ENCODE measurements around the gene DEPDC7. TPM values are rescaled to one million over a fixed set of nuclear protein-coding genes. Genes with fewer than 3 reads are reported as not detected.
"Not testable (repeated sequence)": the region's sequence is repeated elsewhere in the genome, so short reads cannot be mapped to it uniquely, and the experiment has no call there.

DEPDC7 gene
- total RNA-seq (2014; rRNA removed; shearing (Covaris generic)): 1.3 and 2.2 TPM in 2 replicates
- 0.92 and 3.5 TPM in 2 replicates for polyA plus RNA-seq (2014; cell fraction: nucleus; rRNA removed)

DNA sequence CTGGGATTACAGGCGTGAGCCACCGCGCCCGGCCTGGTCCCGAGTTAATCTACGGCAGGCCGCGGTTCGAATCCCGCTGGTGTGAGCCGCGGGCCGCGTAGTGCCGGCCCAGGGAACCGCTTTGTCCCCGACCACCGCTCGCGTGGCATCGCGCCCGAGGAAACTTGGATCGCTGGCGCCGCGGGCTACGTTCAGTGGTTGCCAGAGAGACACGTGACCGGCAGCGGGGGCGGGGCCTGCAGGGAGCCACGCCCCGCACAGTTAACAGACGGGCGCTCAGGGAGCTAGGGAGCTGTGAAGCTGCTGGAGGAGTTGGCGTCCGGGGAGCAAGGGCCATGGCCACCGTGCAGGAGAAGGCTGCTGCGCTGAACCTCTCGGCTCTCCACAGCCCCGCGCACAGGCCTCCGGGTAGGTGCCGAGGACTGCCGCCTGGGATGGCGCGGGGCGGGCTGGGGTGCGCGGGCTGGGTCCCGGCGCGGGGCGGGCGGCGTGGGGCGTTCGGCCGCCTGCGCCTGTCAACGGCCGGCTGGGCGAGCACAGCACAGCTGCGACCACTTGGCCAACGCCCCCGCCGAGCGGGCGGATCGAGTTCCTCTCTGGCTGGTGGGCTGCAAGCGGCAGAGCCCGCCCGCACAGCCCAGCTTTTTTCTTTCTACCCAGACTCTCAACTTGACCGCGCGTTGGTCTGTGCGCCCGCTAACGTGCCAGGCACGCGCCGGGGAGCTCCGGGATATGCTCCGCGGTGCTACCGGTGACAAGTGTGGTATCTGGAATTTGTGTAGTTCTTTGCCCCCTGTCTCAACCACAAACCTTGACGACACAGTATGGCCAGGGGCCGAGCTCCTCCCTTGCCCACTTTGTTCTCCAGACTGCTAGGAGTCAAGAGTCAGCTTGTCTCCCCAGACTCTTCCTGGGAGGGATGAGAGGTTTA, at the start of gene DEPDC7:
Gene DEPDC7, plus strand, starts transcription at position 258 of the 931 bp plus-strand sequence. Its CDS starts 78 bp downstream, at position 336.
- DNase-seq (ENCODE audit: extremely low read depth, low read depth): peak; percentile 42

DNA sequence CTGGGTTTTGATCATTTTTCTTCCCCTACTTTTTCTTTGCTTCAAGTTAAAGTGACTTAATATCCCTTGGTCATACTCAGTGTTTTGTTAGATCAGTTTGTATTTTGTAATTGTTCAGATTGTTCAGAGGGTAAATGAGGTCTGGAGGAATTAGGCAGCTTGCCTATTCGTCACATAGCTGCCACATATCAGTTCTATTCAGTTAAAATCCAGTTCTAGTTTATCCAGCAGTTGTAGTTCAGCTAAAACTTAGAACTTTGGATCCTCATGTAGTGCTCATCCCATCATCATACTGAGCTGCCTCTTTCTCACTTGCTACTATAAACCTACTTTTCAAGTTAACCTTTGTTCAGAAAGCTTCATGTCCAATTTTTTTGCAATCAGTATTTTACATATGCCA, 47.1 kb upstream of the DEPDC7 start:
- no peak for DNase-seq (ENCODE audit: extremely low read depth, low read depth)

DNA sequence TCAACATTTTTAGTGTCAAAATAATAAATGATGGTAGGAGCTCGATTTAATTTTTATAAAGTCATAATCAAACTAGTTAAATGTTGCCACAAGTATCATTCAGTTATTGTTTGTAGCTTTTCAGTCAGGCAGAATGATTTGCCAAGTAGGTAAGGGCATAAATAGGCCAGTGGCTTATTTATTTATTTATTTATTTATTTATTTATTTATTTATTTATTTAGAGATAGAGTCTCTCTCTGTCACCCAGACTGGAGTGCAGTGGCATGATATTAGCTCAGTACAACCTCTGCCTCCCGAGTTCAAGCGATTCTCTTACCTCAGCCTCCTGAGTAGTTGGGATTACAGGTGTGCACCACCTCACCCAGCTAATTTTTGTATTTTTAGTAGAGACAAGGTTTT, 43.4 kb upstream of the DEPDC7 start:
- DNase-seq (ENCODE audit: extremely low read depth, low read depth): not testable (repeated sequence)

DNA sequence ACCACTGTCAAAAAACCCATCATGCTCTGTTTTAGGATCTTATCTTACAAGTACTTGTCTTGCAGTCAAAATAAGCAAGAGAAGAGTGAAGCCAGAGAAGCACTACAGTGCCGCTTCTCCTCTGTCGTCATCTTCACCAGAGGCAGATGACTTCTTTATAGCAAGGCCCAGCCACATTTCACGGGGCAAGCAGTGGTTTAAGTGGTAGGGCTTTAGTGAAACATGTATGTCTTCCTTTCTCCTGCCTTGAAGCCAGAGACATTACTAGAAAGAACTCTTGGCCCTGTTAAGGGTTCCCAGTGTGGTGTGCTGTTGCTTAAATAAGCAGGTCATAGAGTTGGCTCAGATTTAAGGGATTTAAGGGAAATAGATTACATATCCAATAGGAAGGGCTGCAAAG, 42.9 kb upstream of the DEPDC7 start:
- DNase-seq (ENCODE audit: extremely low read depth, low read depth): no peak

DNA sequence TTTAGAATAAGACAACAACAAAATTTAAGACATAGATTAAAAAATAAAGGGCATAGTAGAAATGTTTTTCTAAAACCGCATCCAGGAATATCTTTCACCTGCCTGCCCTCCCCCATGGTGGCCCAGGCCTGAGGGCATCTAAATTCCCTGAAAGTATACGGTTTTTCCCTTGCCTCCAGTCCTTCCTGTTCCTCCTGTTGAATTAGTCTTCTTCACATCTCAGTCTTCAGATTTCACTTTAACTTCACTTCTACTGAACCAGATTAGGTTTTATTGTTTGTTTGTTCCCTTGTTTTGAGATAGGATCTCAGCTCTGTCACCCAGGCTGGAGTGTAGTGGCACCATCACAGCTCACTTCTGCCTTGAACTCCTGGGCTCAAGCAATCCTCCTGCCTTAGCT, 33.1 kb upstream of the DEPDC7 start:
- DNase-seq (ENCODE audit: extremely low read depth, low read depth): no peak

DNA sequence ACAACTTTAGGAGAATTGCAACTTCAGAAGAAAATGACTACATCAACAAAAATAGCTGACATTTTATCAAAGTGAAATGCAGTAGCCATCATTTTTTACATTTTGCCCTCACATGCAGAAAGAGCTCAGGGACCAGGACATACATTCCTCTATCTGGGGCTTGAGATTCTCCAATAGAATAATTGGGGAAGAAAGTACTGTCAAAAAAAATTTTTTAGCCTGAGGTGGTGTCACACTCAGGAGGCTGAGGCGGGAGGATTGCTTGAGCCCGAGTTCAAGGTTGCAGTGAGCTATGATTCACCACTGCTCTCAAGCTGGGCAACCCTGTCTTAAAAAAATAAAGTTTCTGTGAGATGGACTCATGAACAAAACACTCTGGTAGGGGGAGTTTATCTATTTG, 32.2 kb upstream of the DEPDC7 start:
- no peak for DNase-seq (ENCODE audit: extremely low read depth, low read depth)

DNA sequence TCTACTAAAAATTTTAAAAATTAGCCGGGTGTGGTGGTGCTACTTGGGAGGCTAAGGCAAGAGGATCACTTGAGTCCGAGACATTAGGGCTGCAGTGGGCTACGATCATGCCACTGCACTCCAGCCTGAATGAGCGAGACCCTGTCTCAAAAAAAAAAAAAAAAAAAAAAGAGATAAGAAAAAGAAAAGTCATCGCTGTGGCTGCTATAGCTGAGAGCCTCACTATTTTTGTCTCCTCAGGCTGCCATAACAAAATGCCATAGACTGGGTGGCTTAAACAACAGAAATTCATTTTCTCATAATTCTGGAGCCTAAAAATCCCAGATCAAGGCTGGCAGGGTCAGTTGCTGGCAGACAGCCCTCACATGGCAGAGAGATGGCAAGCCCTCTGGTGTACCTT, 30.1 kb upstream of the DEPDC7 start:
- DNase-seq (ENCODE audit: extremely low read depth, low read depth): no peak

DNA sequence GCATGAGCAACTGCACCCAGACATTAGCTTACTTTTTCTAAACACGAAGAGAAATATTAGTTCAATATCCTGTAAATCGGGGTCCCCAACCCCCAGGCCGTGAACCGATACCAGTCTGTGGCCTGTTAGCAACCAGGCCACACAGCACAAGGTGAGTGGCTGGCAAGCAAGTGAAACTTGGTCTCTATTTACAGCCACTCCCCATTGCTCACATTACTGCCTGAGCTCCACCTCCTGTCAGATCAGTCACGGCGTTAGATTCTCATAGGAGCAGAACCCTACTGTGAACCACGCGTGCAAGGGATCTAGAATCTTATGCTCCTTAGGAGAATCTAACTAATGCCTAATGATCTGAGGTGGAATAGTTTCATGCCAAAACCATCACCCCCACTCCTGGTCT, 27.8 kb upstream of the DEPDC7 start:
- no peak for DNase-seq (ENCODE audit: extremely low read depth, low read depth)

DNA sequence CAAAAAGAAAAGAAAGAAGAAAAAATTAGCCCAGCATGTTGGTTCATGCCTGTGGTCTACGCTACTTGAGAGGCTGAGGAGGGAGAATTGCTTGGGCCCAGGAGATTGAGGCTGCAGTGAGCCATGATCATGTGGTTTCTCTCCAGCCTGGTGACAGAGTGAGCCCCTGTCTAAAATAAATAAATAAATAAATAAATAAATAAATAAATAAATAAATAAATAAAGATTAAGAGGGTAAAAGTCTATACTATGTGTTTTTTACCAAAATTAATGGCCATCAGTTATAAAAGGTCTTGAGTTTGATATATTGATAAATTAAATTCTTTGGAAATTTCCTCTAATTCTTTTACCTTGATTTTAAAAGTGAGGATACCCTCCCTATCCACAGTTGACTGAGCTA, 25.2 kb upstream of the DEPDC7 start:
- DNase-seq (ENCODE audit: extremely low read depth, low read depth): no peak

DNA sequence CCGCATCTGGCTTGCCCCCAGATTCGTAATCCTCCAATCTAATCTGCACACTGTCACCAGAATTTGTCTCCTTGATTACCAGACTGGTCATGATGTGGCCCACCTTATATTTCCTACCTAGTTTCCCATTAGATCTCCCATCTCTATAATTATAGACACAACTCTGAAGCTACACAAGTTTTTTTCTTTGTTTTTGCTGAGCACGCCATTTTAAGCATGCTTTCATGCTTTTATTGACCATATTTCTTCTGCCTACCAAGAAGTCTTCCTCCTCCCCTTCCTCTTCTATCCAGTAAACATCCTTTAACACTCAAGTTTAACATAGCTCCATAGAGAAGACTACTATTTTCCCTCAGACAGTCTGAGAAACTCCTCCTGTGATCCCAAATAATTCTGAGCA, 24.3 kb upstream of the DEPDC7 start:
- no peak for DNase-seq (ENCODE audit: extremely low read depth, low read depth)

DNA sequence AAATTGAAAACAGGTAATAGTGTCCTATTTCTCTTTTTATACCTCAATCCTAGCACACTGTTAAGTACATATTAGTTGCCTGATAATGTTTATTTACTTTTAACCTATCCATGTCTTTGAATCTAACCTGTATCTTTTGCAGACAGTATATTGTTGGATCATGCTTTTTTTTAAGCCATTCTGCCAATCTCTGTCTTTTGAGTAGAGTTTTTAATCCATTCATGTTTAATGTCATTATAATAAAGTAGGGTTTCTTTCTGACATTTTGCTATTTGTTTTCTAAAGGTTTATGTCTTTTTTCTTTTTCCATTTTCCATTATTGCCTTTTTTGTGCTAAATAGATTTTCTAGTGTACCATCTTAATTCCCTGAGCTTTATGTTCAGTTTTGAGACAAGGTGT, 23.8 kb upstream of the DEPDC7 start:
- DNase-seq (ENCODE audit: extremely low read depth, low read depth): no peak

DNA sequence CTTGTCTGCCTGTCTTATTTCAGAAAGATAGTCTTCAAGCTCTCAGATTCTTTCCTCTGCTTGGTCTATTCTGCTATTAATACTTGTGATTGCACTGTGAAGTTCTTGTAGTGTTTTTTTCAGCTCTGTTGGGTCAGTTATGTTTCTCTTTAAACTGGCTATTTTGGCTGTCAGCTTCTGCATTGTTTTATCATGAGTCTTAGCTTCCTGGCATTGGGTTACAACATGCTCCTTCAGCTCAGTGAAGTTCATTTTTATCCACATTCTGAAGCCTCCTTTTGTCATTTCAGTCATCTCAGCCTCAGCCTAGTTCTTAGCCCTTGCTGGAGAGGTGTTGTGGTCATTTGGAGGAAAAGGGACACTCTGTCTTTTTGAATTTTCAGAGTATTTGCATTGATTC, 15.5 kb upstream of the DEPDC7 start:
- no peak for DNase-seq (ENCODE audit: extremely low read depth, low read depth)

DNA sequence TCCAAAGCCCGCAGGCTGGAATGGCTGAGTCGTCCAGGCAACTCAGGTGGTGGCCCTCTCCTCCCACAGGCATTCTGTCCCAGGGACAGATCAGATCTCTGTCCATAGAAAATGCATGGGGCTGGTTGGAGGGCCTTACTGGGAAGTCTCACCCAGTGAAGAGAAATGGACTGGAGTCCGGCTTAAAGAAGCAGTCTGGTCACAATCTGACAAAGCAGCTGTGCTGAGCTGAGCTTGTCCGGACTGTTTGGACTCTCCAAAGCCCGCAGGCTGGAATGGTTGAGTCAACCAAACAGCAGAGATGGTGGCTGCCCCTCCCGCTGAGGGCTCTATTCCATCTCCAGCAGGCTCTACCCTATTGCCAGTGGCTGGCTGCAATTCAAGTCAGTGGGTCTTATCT, 14.4 kb upstream of the DEPDC7 start:
- no peak for DNase-seq (ENCODE audit: extremely low read depth, low read depth)

DNA sequence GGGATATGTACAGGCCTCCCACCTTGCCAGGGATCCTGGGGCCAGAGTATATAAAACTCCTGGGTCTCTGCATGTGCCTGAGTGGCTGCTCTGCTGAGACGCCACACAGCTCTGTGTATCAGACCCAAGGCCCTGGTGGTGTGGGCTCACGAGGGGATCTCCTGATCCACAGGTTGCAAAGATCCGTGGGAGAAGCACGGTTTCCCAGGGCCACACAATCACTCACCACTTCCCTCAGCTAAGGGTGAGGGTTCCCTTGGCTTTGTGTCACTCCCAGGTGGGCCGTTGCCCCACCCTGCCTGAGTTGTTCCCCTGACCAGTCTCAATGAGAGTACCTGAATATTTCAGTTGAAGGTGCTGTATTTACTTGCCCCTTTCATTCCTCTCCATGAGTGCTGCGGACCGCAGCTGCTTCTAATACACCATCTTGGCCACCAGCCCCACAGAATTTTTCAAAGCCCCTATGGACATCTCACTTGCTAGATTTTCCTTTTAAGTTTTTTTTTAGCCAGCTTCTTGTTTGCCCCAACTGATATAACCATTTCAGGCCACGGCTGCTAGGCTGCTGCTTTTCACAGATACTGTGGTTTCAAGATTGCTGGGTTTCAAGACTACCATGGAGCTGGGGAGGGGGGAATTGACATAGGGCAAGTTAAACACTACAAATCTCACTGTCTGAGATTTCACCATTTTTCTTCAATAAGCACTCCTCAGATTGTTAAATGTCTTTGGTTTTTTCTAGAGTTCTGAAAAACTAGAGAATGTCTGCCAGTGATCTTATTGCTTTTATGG, 13.7 kb upstream of the DEPDC7 start:
- no peak for DNase-seq (ENCODE audit: extremely low read depth, low read depth)

DNA sequence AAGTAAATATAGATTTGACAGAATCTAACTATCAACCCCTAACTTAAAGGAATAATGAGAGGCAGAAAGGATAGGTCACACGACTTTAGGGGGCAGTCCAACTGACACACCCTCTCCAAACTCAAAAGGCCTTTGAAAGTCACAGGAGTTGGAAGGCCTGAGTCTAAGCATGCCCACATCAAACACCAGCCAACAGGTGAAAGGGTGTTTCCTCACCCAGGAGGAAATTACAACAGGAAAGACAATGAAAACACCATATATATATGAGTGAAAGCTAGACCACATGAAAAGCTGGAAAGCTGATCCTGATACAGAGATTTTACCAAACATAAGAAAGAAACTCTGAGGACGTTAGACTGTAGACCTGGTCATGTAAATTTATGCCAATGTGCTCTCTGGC, 10.5 kb upstream of the DEPDC7 start:
- no peak for DNase-seq (ENCODE audit: extremely low read depth, low read depth)

DNA sequence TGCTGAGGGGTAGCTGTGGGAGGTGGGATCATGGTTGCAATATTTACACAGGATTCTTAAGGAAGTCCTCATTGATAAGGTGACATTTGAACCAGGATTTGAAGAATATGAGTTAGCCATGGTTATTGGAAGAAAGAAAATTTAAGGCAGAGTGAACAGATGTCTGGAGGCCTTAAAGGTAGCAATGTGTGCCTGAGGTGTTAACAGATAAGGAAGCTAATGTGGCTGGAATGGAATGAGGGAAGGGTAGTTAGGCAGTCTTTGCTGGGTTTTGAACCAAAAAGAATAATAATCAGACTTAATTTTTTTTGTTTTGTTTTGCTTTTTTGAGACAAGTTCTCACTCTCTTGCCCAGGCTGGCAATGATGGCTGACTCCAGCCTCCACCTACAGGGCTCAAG, 9.7 kb upstream of the DEPDC7 start:
- no peak for DNase-seq (ENCODE audit: extremely low read depth, low read depth)

DNA sequence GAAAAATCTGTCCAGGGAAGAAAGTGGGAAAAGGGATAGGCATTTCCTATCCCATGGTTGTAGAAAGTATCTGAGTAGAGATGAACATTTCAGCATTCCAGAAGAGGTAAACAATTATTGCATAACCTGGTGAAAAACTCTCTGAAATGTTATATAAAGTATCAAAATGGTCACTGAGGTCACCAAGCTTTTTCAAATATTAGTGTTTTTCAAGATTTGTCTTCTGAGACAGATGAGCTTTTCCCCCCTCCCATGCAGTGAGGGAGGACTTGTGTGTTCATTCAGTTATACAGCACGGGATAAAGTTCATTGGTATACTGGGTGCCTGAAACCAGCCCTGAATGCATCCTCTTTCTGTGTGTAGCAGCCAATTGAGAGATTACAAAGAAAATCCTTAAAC, 1.9 kb upstream of the DEPDC7 start:
- DNase-seq (ENCODE audit: extremely low read depth, low read depth): no peak

DNA sequence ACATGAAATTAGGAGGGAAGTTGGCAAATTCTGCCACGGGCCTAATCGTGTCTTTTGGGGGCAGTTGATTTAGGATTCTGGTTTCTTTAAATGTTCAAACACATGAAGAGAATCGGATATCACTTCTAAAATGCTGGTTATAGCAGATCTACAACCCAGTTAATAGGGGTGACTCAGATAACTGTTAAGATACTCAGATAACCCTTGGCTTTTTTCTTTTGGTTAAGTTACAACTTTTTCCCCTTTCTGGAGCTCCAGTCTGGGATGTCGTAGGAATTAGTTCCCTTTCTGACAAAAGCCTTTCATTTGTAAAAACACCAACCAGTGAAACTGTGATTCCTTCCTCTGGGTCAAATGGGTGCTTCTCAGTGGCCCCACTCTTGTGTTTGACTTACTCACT, 976 bp downstream of the DEPDC7 start:
- no peak for DNase-seq (ENCODE audit: extremely low read depth, low read depth)

DNA sequence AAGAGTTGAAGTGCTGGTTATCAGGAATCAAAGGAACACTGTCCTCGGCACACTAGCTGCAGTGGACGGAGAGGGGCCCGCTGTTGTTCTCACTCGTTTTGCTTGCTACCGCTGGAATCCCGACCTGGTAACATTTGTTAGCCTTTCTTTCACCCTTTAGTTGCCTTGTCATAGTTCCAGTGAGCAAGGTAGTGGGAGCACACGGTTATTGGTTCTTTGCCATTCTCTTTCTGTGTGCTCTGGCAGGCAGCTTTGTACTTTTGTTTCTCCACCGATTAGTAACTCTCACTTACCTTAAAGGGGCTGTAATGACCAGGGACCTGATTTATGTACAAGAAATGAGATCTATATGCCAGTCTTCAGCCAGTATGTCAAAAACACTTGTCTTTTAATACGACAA, 1.8 kb downstream of the DEPDC7 start:
- no peak for DNase-seq (ENCODE audit: extremely low read depth, low read depth)

DNA sequence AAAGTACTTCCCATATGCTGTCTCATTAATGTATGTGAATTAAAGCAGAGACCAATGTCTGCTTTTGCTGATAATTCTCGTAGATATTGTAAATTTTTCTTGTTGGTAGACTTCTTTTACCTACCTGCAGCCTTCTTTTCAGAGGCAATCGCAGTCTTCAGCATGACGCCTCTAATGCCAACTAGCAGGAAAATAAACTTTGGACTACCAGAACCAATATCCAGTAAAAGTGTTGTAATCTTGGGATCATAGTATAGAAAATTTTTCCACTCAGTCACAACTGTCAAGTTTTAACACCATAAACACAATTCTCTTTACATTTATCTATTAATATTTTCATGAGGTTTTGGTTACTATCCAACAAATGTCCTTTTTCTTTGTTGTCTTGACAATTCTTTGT, 2.3 kb downstream of the DEPDC7 start:
- DNase-seq (ENCODE audit: extremely low read depth, low read depth): no peak

DNA sequence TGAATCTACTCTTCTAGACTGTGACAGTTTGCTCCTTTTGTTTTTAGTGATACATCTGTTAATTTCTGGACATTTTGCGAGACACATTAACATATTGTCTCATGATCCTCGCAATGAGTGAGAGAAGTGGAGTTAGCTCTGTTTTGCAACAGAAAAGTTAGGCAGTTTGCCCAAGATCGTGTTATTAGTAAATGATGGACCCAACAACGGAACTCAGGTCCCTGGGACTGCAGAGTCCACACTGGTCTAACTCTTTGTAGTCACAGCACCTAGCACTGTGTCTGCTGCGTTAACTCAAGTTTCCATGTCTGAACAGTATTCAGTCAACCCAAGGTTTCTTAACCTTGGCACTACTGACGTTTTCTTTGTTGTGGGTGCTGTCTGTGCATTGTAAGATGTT, 3.2 kb downstream of the DEPDC7 start:
- no peak for DNase-seq (ENCODE audit: extremely low read depth, low read depth)

DNA sequence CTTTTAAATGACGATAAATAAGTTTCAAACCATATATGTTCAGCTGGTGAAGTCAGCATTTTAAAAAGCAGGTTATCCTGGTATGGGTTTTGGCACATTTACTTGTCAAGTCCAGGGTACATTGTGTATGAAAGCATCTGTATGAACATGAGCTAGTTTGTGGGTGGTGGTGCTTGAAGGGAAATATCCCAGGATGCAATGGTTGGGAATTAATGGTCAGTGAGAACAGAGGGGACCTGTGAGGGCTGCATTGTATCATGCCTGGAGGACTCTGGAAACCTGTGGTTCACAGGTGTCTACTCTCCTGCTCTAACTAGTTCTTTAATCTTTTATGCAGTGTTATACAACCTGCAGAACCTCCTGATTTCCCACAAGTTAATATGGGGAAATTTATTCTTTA, 5.8 kb downstream of the DEPDC7 start:
- DNase-seq (ENCODE audit: extremely low read depth, low read depth): no peak

Data from NCI-H460 (cell line).